BLaER1 (cell line): Measurements from ENCODE around the gene RPN1.
A peak's percentile ranks its signal among the peaks of the same experiment; 100 is the strongest.
"Not testable (repeated sequence)": the region's sequence is repeated elsewhere in the genome, so short reads cannot be mapped to it uniquely, and the experiment has no call there.

Experiments used
- H3K27ac ChIP-seq: shearing (Covaris generic); formaldehyde crosslinking; 2 replicates; pipeline ENCODE4 v1.8.1; 2022
- H3K27me3 ChIP-seq: shearing (Covaris generic); formaldehyde crosslinking; 2 replicates; pipeline ENCODE4 v1.8.1; 2022
- H3K36me3 ChIP-seq: shearing (Covaris generic); formaldehyde crosslinking; 2 replicates; pipeline ENCODE4 v1.8.1; 2022
- H3K4me1 ChIP-seq: shearing (Covaris generic); formaldehyde crosslinking; 2 replicates; pipeline ENCODE4 v1.8.1; 2022
- H3K4me2 ChIP-seq: shearing (Covaris generic); formaldehyde crosslinking; 2 replicates; pipeline ENCODE4 v1.8.1; 2022
- H3K4me3 ChIP-seq: shearing (Covaris generic); formaldehyde crosslinking; 2 replicates; pipeline ENCODE4 v1.8.1; 2022
- H3K9ac ChIP-seq: shearing (Covaris generic); formaldehyde crosslinking; 2 replicates; pipeline ENCODE4 v1.8.1; 2022
- H3K9me3 ChIP-seq: shearing (Covaris generic); formaldehyde crosslinking; 2 replicates; pipeline ENCODE4 v1.8.1; 2022
- H4K20me1 ChIP-seq: shearing (Covaris generic); formaldehyde crosslinking; 2 replicates; pipeline ENCODE4 v1.8.1; 2022
- Cebpa-rat ChIP-seq: shearing (Covaris generic); IDR thresholded peaks from 2 replicates; pipeline ENCODE4 v1.8.1; 2022

RPN1 gene

DNA sequence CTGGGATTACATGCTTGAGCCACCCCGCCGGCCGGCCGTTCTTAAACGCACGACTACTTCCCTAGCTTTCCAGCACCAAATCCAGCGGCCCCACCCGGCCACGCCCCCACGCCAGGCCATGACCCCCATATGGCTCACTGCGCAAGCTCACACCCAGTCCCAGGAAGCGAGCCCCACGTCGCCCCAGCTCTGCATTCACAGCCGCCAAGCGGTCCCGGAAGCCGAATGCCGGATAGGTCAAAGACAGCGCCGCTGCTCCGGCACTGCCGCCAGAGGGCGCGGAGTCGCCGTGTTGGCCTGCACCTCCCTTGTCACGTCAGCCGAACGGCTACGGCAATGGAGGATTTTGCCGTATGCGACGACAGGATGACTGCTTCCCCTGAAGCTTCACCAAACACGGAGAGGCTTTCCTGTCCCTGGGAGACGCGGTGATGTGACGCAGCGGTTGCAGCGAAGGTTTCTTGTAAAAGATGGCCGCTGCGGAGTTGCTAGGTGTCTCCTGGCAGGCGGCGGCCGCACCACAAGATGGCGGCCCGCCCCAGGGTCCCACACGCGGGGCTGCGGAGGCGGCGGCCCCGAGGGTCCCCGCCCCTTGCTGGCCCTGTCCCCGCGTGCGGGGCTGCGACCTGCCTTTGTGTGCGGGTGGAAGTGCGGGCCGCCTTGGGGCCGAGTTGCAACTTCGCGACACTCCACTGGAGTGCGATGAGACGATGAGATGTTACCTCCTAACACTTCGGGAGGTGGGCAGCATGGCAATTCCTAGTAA, 30.2 kb upstream of the RPN1 start:
- H3K9me3 ChIP-seq: no peaks in the 10 kb centered on the region
- H3K9ac ChIP-seq: peak overlapping the region; percentile 94
- no peaks in the 10 kb centered on the region for H3K36me3 ChIP-seq
- no peak for TF ChIP-seq Cebpa-rat
- H3K4me2 ChIP-seq: peak overlapping the region; percentile 90
- no peaks in the 10 kb centered on the region for H4K20me1 ChIP-seq
- peaks cover 33% of the 10 kb centered on the region for H3K4me1 ChIP-seq
- H3K27ac ChIP-seq: peak overlapping the region; percentile 98
- no peaks in the 10 kb centered on the region for H3K27me3 ChIP-seq
- H3K4me3 ChIP-seq: peak overlapping the region; percentile 74

DNA sequence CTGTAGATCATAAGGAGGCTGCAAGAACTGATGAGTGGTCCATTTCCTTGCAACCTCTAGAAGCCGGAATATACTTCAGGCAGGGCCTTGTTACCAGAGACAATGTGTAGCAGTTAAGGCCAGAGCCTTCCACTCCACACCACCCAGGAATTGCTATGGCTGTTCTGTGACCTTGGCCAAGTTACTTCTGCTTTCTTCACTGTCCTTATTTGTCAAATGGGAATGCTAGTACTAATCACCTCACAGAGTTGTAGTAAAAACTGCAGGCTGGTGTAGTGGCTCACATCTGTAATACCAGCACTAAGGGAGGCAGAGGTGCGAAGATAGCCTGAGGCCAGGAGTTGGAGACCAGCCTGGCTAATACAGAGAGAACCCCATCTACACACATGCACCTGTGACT, 28.7 kb upstream of the RPN1 start:
- no peaks in the 10 kb centered on the region for H3K36me3 ChIP-seq

DNA sequence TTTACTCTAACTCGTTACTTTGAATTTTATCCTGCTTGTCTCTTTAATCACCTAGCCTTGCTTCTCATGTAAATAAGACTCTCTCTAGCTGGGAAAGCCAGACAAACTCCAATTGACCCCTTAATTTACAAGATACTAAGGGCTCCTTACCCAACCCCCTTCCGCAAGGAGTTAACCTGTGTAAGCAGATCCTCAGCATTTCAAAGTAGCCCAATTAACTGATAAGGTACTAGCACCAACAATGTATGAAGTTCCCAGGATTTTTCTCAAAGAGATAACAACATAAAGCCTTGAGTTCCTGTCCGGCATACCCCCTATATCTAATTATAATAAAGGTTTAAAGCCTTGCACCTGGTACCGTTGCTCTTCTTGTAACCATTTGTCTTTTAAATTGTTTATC, 25.2 kb upstream of the RPN1 start:
- not testable (repeated sequence) for H3K9ac ChIP-seq, H3K36me3 ChIP-seq, H3K4me3 ChIP-seq, H4K20me1 ChIP-seq, H3K27ac ChIP-seq, H3K27me3 ChIP-seq, H3K9me3 ChIP-seq, H3K4me2 ChIP-seq
- H3K4me1 ChIP-seq: peaks cover 11% of the 10 kb centered on the region

More for the DNA sequence above, 28.7 kb upstream of the RPN1 start:
- no peak for TF ChIP-seq Cebpa-rat
- no peak overlapping the region for H3K4me3 ChIP-seq
- H4K20me1 ChIP-seq: no peaks in the 10 kb centered on the region
- H3K27ac ChIP-seq: no peak overlapping the region
- H3K27me3 ChIP-seq: no peaks in the 10 kb centered on the region
- H3K4me2 ChIP-seq: peak overlapping the region; percentile 90; the same call in 1 of the 2 replicates
- no peak overlapping the region for H3K9ac ChIP-seq
- H3K9me3 ChIP-seq: no peaks in the 10 kb centered on the region
- peaks cover 30% of the 10 kb centered on the region for H3K4me1 ChIP-seq

GRCh38 chr3:128674161-128674784, 23.7 kb upstream of the RPN1 start:
- Histone ChIP-seq H3K4me2 (no peak overlapping the region), H3K9me3 (no peaks in the 10 kb centered on the region), H3K36me3 (no peaks in the 10 kb centered on the region), H3K27me3 (no peaks in the 10 kb centered on the region), H3K27ac (no peak overlapping the region), H3K9ac (no peak overlapping the region), H4K20me1 (no peaks in the 10 kb centered on the region), H3K4me3 (no peak overlapping the region), H3K4me1 (0 out of 2 replicates have a peak, but pooled peaks cover 3% of the 10 kb centered on the region)
- TF ChIP-seq Cebpa-rat: no peak

GRCh38 chr3:128667641-128668040, 17.0 kb upstream of the RPN1 start:
- H3K4me2 ChIP-seq: no peak overlapping the region
- H3K27ac ChIP-seq: no peak overlapping the region
- H3K27me3 ChIP-seq: no peaks in the 10 kb centered on the region
- no peak for TF ChIP-seq Cebpa-rat
- no peak overlapping the region for H3K9ac ChIP-seq
- no peaks in the 10 kb centered on the region for H3K9me3 ChIP-seq
- H3K36me3 ChIP-seq: no peaks in the 10 kb centered on the region
- H4K20me1 ChIP-seq: no peaks in the 10 kb centered on the region
- H3K4me3 ChIP-seq: no peak overlapping the region
- no peaks in the 10 kb centered on the region for H3K4me1 ChIP-seq

DNA sequence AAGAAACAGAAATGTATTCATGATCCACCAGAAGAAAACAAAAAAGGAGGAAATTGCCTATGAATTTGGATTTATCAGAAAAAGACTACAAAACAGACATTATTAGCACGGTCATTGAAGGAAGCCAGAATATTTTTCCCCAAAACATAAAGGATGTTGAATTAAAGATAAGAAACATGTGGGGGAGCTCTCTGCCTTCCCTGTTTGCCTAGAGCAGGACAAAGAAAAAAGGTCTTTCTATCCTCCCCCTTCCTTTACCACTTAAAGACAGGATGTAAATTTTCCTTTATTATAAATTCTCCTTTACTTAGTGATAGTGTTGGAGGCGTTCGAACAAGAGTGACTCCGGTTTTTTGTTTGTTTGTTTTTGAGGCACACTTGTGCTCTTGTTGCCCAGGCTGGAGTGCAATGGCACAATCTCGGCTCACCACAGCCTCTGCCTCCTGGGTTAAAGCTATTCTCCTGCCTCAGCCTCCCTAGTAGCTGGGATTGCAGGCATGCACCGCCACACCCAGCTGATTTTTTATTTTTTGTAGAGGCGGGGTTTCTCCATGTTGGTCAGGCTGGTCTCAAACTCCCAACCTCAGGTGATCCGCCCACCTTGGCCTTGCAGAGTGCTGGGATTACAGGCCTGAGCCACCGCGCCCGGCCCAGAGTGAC, 14.9 kb upstream of the RPN1 start:
- H3K27ac ChIP-seq: no peak overlapping the region
- H3K9me3 ChIP-seq: peaks cover 4% of the 10 kb centered on the region; the same call in 1 of the 2 replicates
- H3K4me2 ChIP-seq: no peak overlapping the region
- H4K20me1 ChIP-seq: no peaks in the 10 kb centered on the region
- H3K36me3 ChIP-seq: no peaks in the 10 kb centered on the region
- TF ChIP-seq Cebpa-rat: no peak
- H3K9ac ChIP-seq: no peak overlapping the region
- no peaks in the 10 kb centered on the region for H3K27me3 ChIP-seq
- H3K4me1 ChIP-seq: no peaks in the 10 kb centered on the region
- no peak overlapping the region for H3K4me3 ChIP-seq

DNA sequence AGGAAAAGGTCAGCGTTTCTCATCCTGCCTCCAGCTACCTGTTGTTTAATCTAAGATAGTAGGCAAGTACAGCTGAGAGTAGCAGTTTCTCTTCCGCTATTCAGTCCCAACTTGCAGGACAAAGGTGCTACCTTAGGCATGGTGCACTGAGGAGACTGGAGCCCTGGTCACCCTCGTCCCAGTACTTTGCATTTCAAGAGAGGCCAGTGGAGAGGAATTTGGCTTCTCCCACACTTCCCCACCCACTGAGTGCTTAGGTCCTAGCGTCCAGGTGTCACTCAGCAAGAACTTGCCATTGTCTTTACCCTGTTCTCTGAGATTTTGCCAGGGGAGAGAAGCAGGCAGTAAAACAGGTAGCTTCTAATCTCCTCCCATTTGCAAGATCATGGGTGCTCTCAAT, 12.5 kb upstream of the RPN1 start:
- TF ChIP-seq Cebpa-rat: no peak
- Histone ChIP-seq H3K4me2 (no peak overlapping the region), H4K20me1 (no peaks in the 10 kb centered on the region), H3K27ac (no peak overlapping the region), H3K9me3 (peaks cover 4% of the 10 kb centered on the region; the same call in 1 of the 2 replicates), H3K4me3 (no peak overlapping the region), H3K9ac (no peak overlapping the region), H3K36me3 (no peaks in the 10 kb centered on the region), H3K27me3 (no peaks in the 10 kb centered on the region), H3K4me1 (no peaks in the 10 kb centered on the region)

- Histone ChIP-seq H3K9me3 (0 out of 2 replicates have a peak, but pooled peaks cover 7% of the 10 kb centered on the region), H3K4me3 (no peak overlapping the region), H3K36me3 (no peaks in the 10 kb centered on the region), H3K4me1 (peaks cover 20% of the 10 kb centered on the region), H3K9ac (no peak overlapping the region), H4K20me1 (no peaks in the 10 kb centered on the region), H3K4me2 (no peak overlapping the region), H3K27me3 (no peaks in the 10 kb centered on the region), H3K27ac (no peak overlapping the region)
- no peak for TF ChIP-seq Cebpa-rat
Observed at GRCh38 chr3:128655531-128655930, 4.9 kb upstream of the RPN1 start.

DNA sequence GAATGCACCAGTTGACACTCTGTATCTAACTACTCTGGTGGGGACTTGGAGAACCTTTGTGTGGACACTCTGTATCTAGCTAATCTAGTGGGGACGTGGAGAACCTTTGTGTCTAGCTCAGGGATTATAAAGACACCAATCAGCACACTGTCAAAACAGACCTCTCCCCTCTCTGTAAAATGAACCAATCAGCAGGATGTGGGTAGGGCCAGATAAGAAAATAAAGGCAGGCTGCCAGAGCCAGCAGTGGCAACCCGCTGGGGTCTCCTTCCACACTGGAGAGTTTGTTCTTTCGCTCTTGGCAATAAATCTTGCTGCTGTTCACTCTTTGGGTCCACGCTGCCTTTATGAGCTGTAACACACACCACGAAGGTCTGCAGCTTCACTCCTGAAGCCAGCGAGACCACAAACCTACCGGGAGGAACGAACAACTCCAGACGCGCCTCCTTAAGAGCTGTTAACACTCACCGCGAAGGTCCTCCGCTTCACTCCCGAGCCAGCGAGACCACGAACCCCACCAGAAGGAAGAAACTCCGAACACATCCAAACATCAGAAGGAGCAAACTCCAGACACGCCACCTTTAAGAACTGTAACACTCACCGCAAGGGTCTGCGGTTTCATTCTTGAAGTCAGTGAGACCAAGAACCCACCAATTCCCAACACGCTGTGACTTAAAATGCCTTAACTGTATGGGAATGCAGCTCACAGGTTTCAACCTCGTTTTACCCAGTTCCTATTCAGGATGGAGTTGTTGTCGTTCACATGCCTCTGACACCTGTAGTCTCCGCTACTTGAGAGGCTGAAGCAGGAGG, 3.6 kb upstream of the RPN1 start:
- peak overlapping the region; percentile 73 for H3K4me2 ChIP-seq
- peak overlapping the region; percentile 38; the same call in 1 of the 2 replicates for H3K4me3 ChIP-seq
- peaks cover 25% of the 10 kb centered on the region for H3K4me1 ChIP-seq
- H3K27ac ChIP-seq, H3K9me3 ChIP-seq, H3K36me3 ChIP-seq, H3K27me3 ChIP-seq: not testable (repeated sequence)
- H3K9ac ChIP-seq: peak overlapping the region; percentile 57; the same call in 1 of the 2 replicates
- H4K20me1 ChIP-seq: peaks cover 10% of the 10 kb centered on the region

DNA sequence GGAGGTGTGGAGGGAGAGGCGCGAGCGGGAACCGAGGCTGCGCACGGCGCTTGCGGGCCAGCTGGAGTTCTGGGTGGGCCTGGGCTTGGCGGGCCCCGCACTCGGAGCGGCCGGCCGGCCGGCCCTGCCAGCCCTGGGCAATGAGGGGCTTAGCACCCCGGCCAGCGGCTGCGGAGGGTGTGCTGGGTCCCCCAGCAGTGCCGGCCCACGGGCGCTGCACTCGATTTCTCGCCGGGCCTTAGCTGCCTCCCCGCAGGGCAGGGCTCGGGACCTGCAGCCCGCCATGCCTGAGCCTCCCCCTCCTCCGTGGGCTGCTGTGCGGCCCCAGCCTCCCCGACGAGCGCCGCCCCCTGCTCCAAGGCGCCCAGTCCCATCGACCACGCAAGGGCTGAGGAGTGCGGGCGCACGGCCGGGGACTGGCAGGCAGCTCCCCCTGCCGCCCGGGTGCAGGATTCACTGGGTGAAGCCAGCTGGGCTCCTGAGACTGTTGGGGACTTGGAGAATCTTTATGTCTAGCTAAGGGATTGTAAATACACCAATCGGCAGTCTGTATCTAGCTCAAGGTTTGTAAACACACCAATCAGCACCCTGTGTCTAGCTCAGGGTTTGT, 2.9 kb upstream of the RPN1 start:
- Histone ChIP-seq H3K4me1 (peaks cover 32% of the 10 kb centered on the region), H4K20me1 (peaks cover 18% of the 10 kb centered on the region)
- not testable (repeated sequence) for H3K36me3 ChIP-seq, H3K4me3 ChIP-seq, H3K9me3 ChIP-seq, H3K27ac ChIP-seq, H3K4me2 ChIP-seq, H3K9ac ChIP-seq, H3K27me3 ChIP-seq
